GM12878 (cell line): ENCODE data around the gene STYXL2. TPM values are rescaled to one million over a fixed set of nuclear protein-coding genes. Genes with fewer than 3 reads are reported as not detected.

Experiments
- ATAC-seq: fragments of 200-7000 bp; cut with Tn5 transposase; 3 replicates; pipeline ENCODE4 v1.9.1; 2020; ENCODE audit warnings: mild to moderate bottlenecking, moderate library complexity
- BruUV-seq: library from RNA; stranded (reverse); fragments of 400-500 nt; replicated peaks from 2 replicates; lab custom pipeline; 2021; lab: Mats Ljungman, UMichigan
- CTCF ChIA-PET: fragments of 300-600 bp; sonication (Branson Sonifier 250); formaldehyde crosslinking; extraction: SDS; loops from one replicate; lab custom pipeline; 2021; ENCODE audit warnings: inconsistent platforms; lab: Yijun Ruan, JAX
- POLR2A ChIA-PET: fragments of 350-600 bp; formaldehyde crosslinking; extraction: SDS; loops from one replicate; lab custom pipeline; 2021; ENCODE audit warnings: inconsistent platforms; lab: Charles Lee
- RAD21 ChIA-PET: fragments of 300-600 bp; sonication (Branson Sonifier 250); formaldehyde crosslinking; loops from one replicate; lab custom pipeline; 2023; ENCODE audit warnings: antibody characterized with exemption; ENCODE audit not compliant: unreplicated experiment; lab: Charles Lee
- SMC1A ChIA-PET: fragments of 300-600 bp; sonication (Branson Sonifier 250); formaldehyde crosslinking; loops from one replicate; lab custom pipeline; 2023; ENCODE audit not compliant: unreplicated experiment, uncharacterized antibody; lab: Charles Lee
- DNase-seq: peaks from one replicate; pipeline ENCODE4 v3.0.0-alpha.2; 2011; ENCODE audit warnings: low read depth, low spot score
- FAIRE-seq: peaks from 3 replicates; lab custom pipeline; 2011; peaks lifted over from hg19 to GRCh38; lab: Jason Lieb, UNC
- H2AFZ ChIP-seq: 2 replicates; pipeline ENCODE4 v1.6.0; 2011; ENCODE audit warnings: low read depth, low read length, control low read depth; ENCODE audit not compliant: control insufficient read depth
- H3K27ac ChIP-seq: 2 replicates; pipeline ENCODE4 v1.5.1; 2011; ENCODE audit warnings: control low read depth; ENCODE audit not compliant: control insufficient read depth, insufficient read depth
- H3K27me3 ChIP-seq, 2 experiments: replicated peaks in 1 of 2; 2 replicates each; pipeline versions ENCODE4 v1.6.0 to v1.6.1; 2011; ENCODE audit warnings: low read length in 1 of 2; ENCODE audit not compliant: control insufficient read depth in 2 of 2, insufficient read depth in 2 of 2
- H3K36me3 ChIP-seq, 2 experiments: 2 replicates each; pipeline ENCODE4 v1.5.1; 2011; ENCODE audit warnings: low read length in 1 of 2; ENCODE audit not compliant: control insufficient read depth in 2 of 2, insufficient read depth in 2 of 2
- H3K4me1 ChIP-seq: 2 replicates; pipeline ENCODE4 v1.6.1; 2011; ENCODE audit warnings: mild to moderate bottlenecking, low read length, moderate library complexity, mixed read lengths; ENCODE audit not compliant: control insufficient read depth, insufficient read depth
- H3K4me2 ChIP-seq: 2 replicates; pipeline ENCODE4 v1.6.0; 2011; ENCODE audit warnings: control low read depth; ENCODE audit not compliant: control insufficient read depth, insufficient read depth
- H3K4me3 ChIP-seq: fragments of 200-600 bp; sonication (generic); 2 replicates; pipeline ENCODE4 v1.5.1; 2016
- H3K79me2 ChIP-seq: 2 replicates; pipeline ENCODE4 v1.6.0; 2011; ENCODE audit warnings: low read length; ENCODE audit not compliant: control insufficient read depth, insufficient read depth
- H3K9ac ChIP-seq: 2 replicates; pipeline ENCODE4 v1.8.0; 2011; ENCODE audit warnings: low read length, control low read depth, mixed read lengths; ENCODE audit not compliant: control insufficient read depth, insufficient read depth
- H3K9me3 ChIP-seq: replicated peaks from 3 replicates; pipeline ENCODE4 v1.5.1; 2011; ENCODE audit warnings: mild to moderate bottlenecking, low read length; ENCODE audit not compliant: control insufficient read depth, insufficient read depth
- H4K20me1 ChIP-seq: 2 replicates; pipeline ENCODE4 v1.6.0; 2011; ENCODE audit not compliant: control insufficient read depth, insufficient read depth
- ASH2L ChIP-seq: fragments of 300-600, 200-600 bp; sonication (generic); IDR thresholded peaks from 2 replicates; pipeline ENCODE4 v1.6.1; 2017; ENCODE audit warnings: low read depth, mild to moderate bottlenecking, borderline replicate concordance
- ATF3 ChIP-seq: IDR thresholded peaks from 2 replicates; pipeline ENCODE4 v1.6.1; 2011; ENCODE audit warnings: low read depth, mild to moderate bottlenecking, low read length, moderate library complexity, borderline replicate concordance; ENCODE audit errors: extremely low read depth
- BHLHE40 ChIP-seq, 2 experiments: fragments of 450-650 bp in 1 of 2; IDR thresholded peaks; 2 replicates each; pipeline ENCODE4 v1.6.1; 2011 to 2017; ENCODE audit warnings: low read depth in 2 of 2, borderline replicate concordance in 1 of 2, improper control_type of control experiment in 1 of 2, low read length in 1 of 2, mild to moderate bottlenecking in 1 of 2
- CEBPZ ChIP-seq: fragments of 150-350 bp; IDR thresholded peaks from 2 replicates; pipeline ENCODE4 v1.6.1; 2016; ENCODE audit warnings: low read depth, low read length
- SREBF1 ChIP-seq: IDR thresholded peaks from 2 replicates; pipeline ENCODE4 v1.6.1; 2012; ENCODE audit warnings: mild to moderate bottlenecking, low read length
- ZBED1 ChIP-seq: IDR thresholded peaks from 2 replicates; pipeline ENCODE4 v1.6.1; 2016; ENCODE audit warnings: borderline replicate concordance
- WGBS: methylation state at CpG from one replicate; pipeline ENCODE4 v1.1.6; 2016; ENCODE audit warnings: low lambda C conversion rate; ENCODE audit not compliant: insufficient replicate concordance, insufficient coverage; ENCODE audit errors: missing lambda C conversion rate; 5-methylcytosine and 5-hydroxymethylcytosine counted together
- in situ Hi-C: fragments of 300-500 bp; cut with MboI; formaldehyde crosslinking; loops from 9 replicates; pipeline ENCODE4 v1.14.3; 2018; ENCODE audit warnings: mixed read lengths
- intact Hi-C: fragments of 100-400 bp; cut with micrococcal nuclease; formaldehyde crosslinking; loops from one replicate; pipeline ENCODE4 v1.14.2; 2022; ENCODE audit not compliant: unreplicated experiment
- polyA plus RNA-seq, 11 experiments: library from polyadenylated mRNA; depleted of rRNA in 4 of 11; unstranded in 6 of 11; stranded (reverse) in 5 of 11; fragments of >200 nt; fragmentation: Nextera tagmentation in 4 of 11; fragmentation: Illumina TruSeq in 1 of 11; extraction: Ambion mirVana in 4 of 11; extraction: Trizol in 1 of 11; gene quantifications; 1 replicate in 1 of 11; 2 replicates in 10 of 11; pipeline versions ENCODE4 v1.2.1 to v1.2.3, GENCODE V29; 2011 to 2016; ENCODE audit warnings: inconsistent platforms in 2 of 11, missing spikeins in 2 of 11, low read depth in 1 of 11
- total RNA-seq, 4 experiments: library from RNA; depleted of rRNA in 3 of 4; stranded (reverse); fragments of >200 nt in 3 of 4; fragmentation: Illumina TruSeq in 1 of 4; extraction: Trizol in 1 of 4; gene quantifications; 2 replicates each; pipeline versions ENCODE4 v1.2.1 to v1.2.3, GENCODE V29; 2013 to 2021

STYXL2 gene
- total and polyA plus RNA-seq, 10 of the 15 experiments (the other 5 are each of a cell fraction or from before 2014, with no cell fraction given) = under 0.01 to 0.08 (median 0.03) TPM; not detected in 7

- no peaks in the 10 kb centered on the region for H3K9me3 ChIP-seq
- in situ Hi-C loops (no loop called here), intact Hi-C loops (no loop called here)
- ChIA-PET SMC1A (interaction anchor here (0.7 kb wide), 1 partner anchor 149 kb away, joined by 3 read pairs; the partner anchor contains the start of gene POU2F1), CTCF (interaction anchor here (0.5 to 1.8 kb wide), 2 partner anchors 12 to 344 kb away, joined by 3 to 5 read pairs; no protein-coding TSS in a partner anchor), POLR2A (no interaction called here), RAD21 (no interaction called here)
- no TSS peak for BruUV-seq
- H3K36me3 ChIP-seq = no peaks in the 10 kb centered on the region
- H2AFZ ChIP-seq = no peak overlapping the region
- no peaks in the 10 kb centered on the region; a peak in 1 of 4 replicates for H3K27me3 ChIP-seq
- ATAC-seq = no peak
- no peak overlapping the region for H3K27ac ChIP-seq
- WGBS = 52% methylated on average over 8 of the region's 8 CpGs
- no peak for FAIRE-seq
- H3K4me3 ChIP-seq = no peak overlapping the region
- no peak for TF ChIP-seq ZBED1
- TF ChIP-seq ASH2L = no peak
- no peak for TF ChIP-seq ATF3
- no peak for TF ChIP-seq BHLHE40 (IDR thresholded peaks at IDR 0.05; ENCODE audit: borderline replicate concordance in 1 of 2, low read depth in 2 of 2, low read length in 1 of 2)
- TF ChIP-seq CEBPZ = no peak
- TF ChIP-seq SREBF1 = no peak
- no peak for DNase-seq
- H3K9ac ChIP-seq = no peak overlapping the region
- H3K4me2 ChIP-seq = no peak overlapping the region
- H3K4me1 ChIP-seq = no peaks in the 10 kb centered on the region
- no peaks in the 10 kb centered on the region for H3K79me2 ChIP-seq
- no peaks in the 10 kb centered on the region for H4K20me1 ChIP-seq
Observed at GRCh38 chr1:167071286-167071685, 22.6 kb upstream of the STYXL2 start.
